KOPT-K1 (cell line): ENCODE measurements around the gene KRT222.

Experiments
- H3K27ac ChIP-seq: fragments of 200-600 bp; sonication (generic); 2 replicates; pipeline ENCODE4 v1.5.1; 2016; ENCODE audit warnings: antibody characterized with exemption, mild to moderate bottlenecking, low read depth, low read length; ENCODE audit not compliant: poor library complexity, severe bottlenecking
- H3K36me3 ChIP-seq: fragments of 200-600 bp; sonication (generic); 2 replicates; pipeline ENCODE4 v1.5.1; 2017; ENCODE audit warnings: antibody characterized with exemption, mild to moderate bottlenecking, low read length, moderate library complexity; ENCODE audit not compliant: insufficient read depth
- H3K9me3 ChIP-seq: fragments of 200-600 bp; sonication (generic); 2 replicates; pipeline ENCODE4 v1.5.1; 2017; ENCODE audit warnings: antibody characterized with exemption, low read length, mild to moderate bottlenecking; ENCODE audit not compliant: insufficient read depth, poor library complexity, severe bottlenecking

KRT222 gene

DNA sequence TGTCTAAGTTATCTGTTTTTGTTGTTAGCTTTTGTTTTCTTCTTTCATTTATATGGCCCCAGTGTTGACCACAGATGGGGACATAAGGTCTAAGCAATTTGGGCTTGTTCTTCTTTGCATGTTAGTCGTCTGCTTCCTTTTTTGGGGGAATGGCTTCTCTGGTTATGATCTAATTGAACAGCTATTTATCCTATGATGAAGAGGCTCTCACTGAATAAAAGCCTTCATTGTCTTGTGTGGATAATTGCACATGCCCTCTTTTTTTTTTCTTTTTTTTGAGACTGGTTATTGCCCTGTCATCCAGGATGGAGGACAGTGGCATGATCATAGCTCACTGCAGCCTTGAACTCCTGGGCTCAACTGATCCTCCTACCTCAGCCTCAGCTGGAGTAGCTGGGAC, 31.1 kb downstream of the KRT222 start:
- Histone ChIP-seq H3K9me3 (no peaks in the 10 kb centered on the region), H3K36me3 (peaks cover 100% of the 10 kb centered on the region), H3K27ac (no peak overlapping the region)

DNA sequence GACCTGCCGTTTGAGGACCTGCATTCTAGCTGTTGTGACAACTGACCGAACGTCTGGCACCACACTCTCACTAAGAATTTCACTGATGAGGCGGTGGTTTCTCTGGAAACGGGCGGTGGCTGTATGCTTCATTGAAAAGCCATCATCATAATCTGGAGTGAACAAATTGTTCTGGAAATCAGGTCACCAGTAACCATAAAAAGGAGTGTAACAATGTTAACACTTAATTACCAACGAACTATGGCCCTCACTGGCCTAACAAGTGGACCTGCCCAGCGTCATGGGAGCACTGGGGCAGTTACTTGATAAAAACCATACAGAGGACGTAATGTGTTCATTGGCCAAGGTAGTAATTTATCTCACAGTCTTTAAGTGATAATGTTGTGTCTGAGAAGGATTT, 32.8 kb downstream of the KRT222 start:
- H3K27ac ChIP-seq, result no peak overlapping the region
- H3K9me3 ChIP-seq, result no peaks in the 10 kb centered on the region
- peaks cover 100% of the 10 kb centered on the region for H3K36me3 ChIP-seq

DNA sequence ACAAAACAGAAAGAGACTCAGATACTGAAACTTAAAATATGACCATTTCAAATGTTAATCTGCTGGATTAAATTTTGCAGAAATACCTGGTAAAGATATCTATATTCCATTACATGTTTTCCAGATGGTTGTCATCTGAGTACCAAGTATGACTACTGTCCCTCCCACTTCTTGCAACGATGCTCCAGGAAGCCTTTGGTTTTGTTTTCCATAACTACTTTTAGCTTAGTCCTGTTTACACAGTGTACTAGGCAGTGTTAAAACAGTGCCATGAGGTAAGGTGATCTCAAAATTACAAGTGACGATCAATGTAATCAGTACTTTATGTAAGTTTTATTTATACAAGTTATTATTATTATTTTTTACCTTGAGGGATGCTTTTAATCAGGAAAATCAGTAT, 35.1 kb downstream of the KRT222 start:
- H3K36me3 ChIP-seq, result peaks cover 87% of the 10 kb centered on the region
- H3K9me3 ChIP-seq, result no peaks in the 10 kb centered on the region
- H3K27ac ChIP-seq, result no peak overlapping the region

DNA sequence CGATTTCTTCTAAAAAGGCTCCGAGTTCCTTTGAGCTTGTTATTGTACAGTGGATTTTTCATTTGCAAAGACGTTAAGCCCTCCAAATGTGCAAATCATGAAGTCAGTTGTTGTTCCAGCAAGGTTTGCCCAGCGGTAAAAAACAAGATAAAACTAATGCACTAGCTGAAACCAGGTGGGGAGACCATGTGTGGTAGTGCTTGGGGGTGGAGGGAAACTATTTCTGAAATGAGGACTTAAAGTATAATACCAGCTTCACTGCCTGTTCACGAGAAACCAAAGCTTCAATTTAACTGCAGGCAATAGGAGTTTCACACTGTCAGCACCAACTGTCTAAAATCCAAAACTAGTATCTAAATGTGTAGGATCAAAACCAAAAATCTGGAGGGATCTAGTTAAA, 39.7 kb downstream of the KRT222 start:
- Histone ChIP-seq H3K9me3 (no peaks in the 10 kb centered on the region), H3K27ac (no peak overlapping the region), H3K36me3 (peaks cover 42% of the 10 kb centered on the region)

- Histone ChIP-seq H3K36me3 (peaks cover 25% of the 10 kb centered on the region), H3K27ac (no peak overlapping the region), H3K9me3 (no peaks in the 10 kb centered on the region)
Observed at GRCh38 chr17:40623419-40624210, 41.4 kb downstream of the KRT222 start.

DNA sequence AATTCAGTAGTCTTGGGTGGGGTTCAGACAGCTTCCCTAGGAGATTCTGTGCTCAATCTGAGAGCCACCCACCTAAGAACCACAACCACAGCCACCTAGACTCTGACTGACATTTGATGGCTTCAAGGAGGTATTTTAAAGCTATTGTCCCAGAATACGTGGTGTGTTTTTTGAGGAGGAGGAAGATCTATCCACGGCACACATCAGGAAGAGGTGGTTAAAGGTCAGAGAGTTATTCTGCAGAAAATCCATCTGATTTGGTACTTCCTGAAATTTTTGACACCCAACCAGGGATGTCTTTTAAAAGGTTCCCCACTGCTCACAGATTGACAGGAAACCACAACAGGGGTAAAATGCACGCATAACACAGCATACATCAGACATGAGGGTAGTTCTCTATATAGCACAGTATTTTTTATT, 42.5 kb downstream of the KRT222 start:
- peaks cover 14% of the 10 kb centered on the region for H3K36me3 ChIP-seq
- no peaks in the 10 kb centered on the region for H3K9me3 ChIP-seq
- no peak overlapping the region for H3K27ac ChIP-seq

GRCh38 chr17:40621578-40621977, 43.4 kb downstream of the KRT222 start:
- H3K27ac ChIP-seq, result no peak overlapping the region
- H3K9me3 ChIP-seq, result no peaks in the 10 kb centered on the region
- H3K36me3 ChIP-seq, result peaks cover 4% of the 10 kb centered on the region

DNA sequence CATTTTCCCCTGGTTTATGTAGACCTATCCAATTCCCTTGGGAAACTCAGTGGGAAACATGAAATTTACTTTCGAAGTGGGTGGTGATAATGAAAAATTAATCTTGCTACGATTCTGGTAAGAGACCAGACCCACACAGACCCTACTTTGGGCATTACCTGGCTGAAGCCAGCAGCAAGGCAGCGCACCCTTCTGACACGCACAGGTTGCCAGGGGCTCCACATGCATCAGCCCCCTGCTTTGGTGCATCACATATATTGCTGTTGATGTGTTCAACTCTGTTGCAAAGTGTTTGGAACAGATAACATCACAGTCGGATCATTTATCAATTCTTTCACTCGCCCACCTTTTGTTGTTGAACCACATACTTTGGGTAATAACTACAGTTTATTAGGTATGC, 44.0 kb downstream of the KRT222 start:
- Histone ChIP-seq H3K27ac (no peak overlapping the region), H3K9me3 (no peaks in the 10 kb centered on the region), H3K36me3 (no peaks in the 10 kb centered on the region)

GRCh38 chr17:40618754-40619625, 46.0 kb downstream of the KRT222 start:
- Histone ChIP-seq H3K9me3 (no peaks in the 10 kb centered on the region), H3K36me3 (no peaks in the 10 kb centered on the region), H3K27ac (no peak overlapping the region)

GRCh38 chr17:40617678-40618240, 47.2 kb downstream of the KRT222 start:
- Histone ChIP-seq H3K9me3 (no peaks in the 10 kb centered on the region), H3K36me3 (no peaks in the 10 kb centered on the region), H3K27ac (no peak overlapping the region)

DNA sequence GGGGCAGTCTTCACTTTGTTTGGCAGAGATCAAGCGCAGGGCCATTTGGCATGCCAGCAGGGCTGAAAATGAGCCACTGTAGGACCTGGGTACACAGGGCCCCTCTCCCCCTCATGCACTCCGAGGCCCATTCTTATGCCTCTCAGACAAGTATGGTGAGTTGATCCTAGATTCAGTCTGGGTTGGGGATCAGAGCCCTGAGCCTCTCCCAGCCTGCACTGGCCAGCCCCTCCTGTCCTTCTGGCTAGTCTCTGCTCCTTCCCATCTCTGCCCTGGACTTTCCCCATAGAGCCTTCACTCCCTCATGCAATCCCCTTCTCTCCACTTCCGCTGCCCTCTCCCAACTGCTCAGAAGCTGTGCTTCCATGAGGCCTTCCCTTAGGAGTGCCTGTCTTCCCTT, 48.4 kb downstream of the KRT222 start:
- H3K9me3 ChIP-seq, result no peaks in the 10 kb centered on the region
- no peaks in the 10 kb centered on the region for H3K36me3 ChIP-seq
- H3K27ac ChIP-seq, result no peak overlapping the region

DNA sequence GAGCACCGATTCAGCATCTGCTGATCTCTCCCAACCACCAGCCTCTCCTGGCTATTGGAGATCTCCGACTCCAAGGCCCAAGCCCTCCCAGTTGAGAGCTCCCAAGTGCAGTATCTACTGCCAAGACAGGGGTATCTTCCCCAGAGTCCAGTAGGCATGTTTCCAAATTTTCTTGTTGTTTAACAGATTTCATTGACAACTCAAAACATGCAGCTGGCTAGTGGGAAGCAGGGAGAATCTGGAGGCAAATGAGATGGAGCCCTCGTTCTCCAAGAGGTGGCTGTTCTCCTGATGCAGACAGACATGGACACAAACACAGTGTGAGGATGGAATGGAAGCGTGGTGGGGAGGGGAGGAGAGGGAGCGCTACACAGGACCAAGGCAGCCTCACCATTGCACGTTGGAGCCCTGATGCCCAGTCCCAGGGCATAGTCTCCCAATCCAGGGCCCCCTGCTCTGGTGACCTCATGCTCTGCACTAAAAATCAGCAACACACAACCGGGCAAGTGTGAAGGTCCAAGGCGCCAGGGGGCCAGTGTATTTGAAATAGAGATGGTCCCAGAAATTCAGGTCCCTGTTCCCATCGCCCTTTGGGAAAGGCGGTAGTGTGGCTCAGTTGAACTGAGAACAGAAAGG, 49.0 kb downstream of the KRT222 start:
- H3K27ac ChIP-seq, result no peak overlapping the region
- no peaks in the 10 kb centered on the region for H3K9me3 ChIP-seq
- H3K36me3 ChIP-seq, result no peaks in the 10 kb centered on the region

DNA sequence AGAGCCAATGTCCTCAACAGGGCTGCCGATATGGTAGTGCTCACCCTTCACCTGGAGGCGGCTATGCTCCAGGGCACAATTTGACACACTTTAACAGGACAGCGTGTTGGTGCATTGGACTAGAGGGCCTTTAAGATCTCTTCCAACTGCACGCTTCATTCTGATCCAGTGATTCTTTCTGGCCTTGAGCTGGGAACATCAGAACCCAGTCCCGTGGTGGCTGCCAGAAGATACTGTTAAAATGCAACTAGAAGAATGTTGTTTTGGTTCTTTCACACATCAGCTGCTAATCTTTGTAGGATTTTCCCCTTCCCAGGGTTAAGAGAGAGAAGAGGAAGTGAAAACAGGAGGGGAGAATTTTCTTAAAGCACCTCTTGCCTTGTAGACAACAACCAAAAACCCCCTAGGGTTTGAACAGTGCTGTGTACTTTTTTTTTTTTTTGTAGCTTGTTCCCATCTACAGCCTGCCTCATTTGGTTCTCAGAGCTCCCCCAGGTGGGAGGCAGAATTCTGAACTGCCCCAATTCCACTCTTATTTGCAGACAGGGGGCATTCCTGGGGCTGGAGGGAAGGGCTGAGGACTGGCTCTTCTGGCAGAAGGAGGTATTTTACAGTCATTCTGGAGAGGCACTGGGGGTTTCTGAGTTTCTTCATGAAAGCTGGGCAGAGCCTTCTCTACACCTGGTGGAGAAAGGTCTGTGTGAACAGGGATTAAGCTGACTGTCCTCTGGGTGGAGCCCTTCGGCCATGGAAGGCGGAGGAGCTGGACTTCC, 49.7 kb downstream of the KRT222 start:
- H3K36me3 ChIP-seq, result no peaks in the 10 kb centered on the region
- H3K27ac ChIP-seq, result no peak overlapping the region
- H3K9me3 ChIP-seq, result no peaks in the 10 kb centered on the region

DNA sequence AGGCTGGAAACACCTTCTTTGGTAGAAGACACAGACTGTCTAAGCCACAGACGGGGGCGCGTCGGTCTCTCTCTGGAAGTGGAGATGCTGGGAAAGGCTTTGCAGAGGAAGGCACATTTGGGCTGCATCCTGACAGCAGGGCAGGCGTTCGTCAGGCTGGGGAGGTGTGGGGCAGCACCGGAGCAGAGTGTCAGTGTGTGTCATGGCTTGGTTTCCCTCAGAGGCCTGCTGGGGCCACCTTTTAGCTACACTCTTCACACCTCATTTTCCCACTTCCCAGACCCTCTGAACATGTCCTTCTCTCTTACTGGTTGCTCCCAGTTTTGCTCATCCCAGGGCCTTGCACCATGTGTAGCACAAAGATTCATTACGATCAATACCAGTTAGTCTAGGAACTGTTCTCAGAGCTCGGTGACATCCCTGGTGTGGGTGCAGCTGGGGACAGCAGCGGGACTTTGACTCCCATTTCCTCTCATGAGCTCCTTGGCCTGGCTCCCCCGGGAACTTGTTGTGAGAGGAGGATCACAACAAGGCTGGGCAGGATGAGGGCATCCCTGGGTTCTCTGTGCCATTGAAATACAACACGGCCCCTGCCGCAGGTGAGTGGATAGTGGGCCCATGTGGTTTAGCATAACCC, 50.4 kb downstream of the KRT222 start:
- H3K27ac ChIP-seq, result no peak overlapping the region

More for the DNA sequence above, 50.4 kb downstream of the KRT222 start:
- no peaks in the 10 kb centered on the region for H3K9me3 ChIP-seq
- no peaks in the 10 kb centered on the region for H3K36me3 ChIP-seq
